Osteocyte (in vitro differentiated cells): ENCODE measurements around the gene JDP2. TPM values are rescaled to one million over a fixed set of nuclear protein-coding genes. Genes with fewer than 3 reads are reported as not detected.
A peak's percentile ranks its signal among the peaks of the same experiment; 100 is the strongest.

Experiments
- DNase-seq: peaks from one replicate; pipeline ENCODE4 v3.0.0; 2021; ENCODE audit warnings: mixed read lengths; ENCODE audit not compliant: unreplicated experiment; ENCODE audit errors: extremely low spot score
- H3K27ac Mint-ChIP-seq: one replicate; pipeline ENCODE4 v1.8.0; 2021; ENCODE audit warnings: mild to moderate bottlenecking, mixed read lengths; ENCODE audit not compliant: unreplicated experiment
- H3K27me3 Mint-ChIP-seq: one replicate; pipeline ENCODE4 v1.8.0; 2021; ENCODE audit warnings: mixed read lengths; ENCODE audit not compliant: unreplicated experiment
- H3K36me3 Mint-ChIP-seq: one replicate; pipeline ENCODE4 v1.8.0; 2021; ENCODE audit warnings: mixed read lengths; ENCODE audit not compliant: unreplicated experiment
- H3K4me1 Mint-ChIP-seq: one replicate; pipeline ENCODE4 v1.8.0; 2021; ENCODE audit warnings: mixed read lengths; ENCODE audit not compliant: unreplicated experiment
- H3K4me3 Mint-ChIP-seq: one replicate; pipeline ENCODE4 v1.8.0; 2021; ENCODE audit warnings: mild to moderate bottlenecking, moderate library complexity, mixed read lengths; ENCODE audit not compliant: unreplicated experiment
- H3K9me3 Mint-ChIP-seq: one replicate; pipeline ENCODE4 v1.8.0; 2021; ENCODE audit warnings: mixed read lengths; ENCODE audit not compliant: unreplicated experiment
- CTCF ChIP-seq: fragments of 200-600 bp; sonication (generic); IDR thresholded peaks from 2 replicates; pipeline ENCODE4 v1.5.0; 2021; ENCODE audit warnings: antibody characterized with exemption, mild to moderate bottlenecking, moderate library complexity
- total RNA-seq: library from RNA; stranded (reverse); gene quantifications from 2 replicates; pipeline ENCODE4 v1.2.1, GENCODE V29; 2021

The JDP2 gene
- total RNA-seq, 1 donor from 2014 or later: 57.1 TPM

GRCh38 chr14:75454963-75455546 lies 27.2 kb downstream of the JDP2 start:
- Mint-ChIP-seq H3K27ac (peak overlapping the region; percentile 98), H3K27me3 (no peaks in the 10 kb centered on the region), H3K36me3 (peaks cover 10% of the 10 kb centered on the region), H3K4me3 (no peak overlapping the region), H3K9me3 (no peaks in the 10 kb centered on the region), H3K4me1 (peaks cover 85% of the 10 kb centered on the region)
- DNase-seq: no peak
- no peak for TF ChIP-seq CTCF

- DNase-seq: no peak
- no peak for TF ChIP-seq CTCF
- Mint-ChIP-seq H3K9me3 (no peaks in the 10 kb centered on the region), H3K27ac (peak overlapping the region; percentile 98), H3K4me3 (no peak overlapping the region), H3K4me1 (peaks cover 74% of the 10 kb centered on the region), H3K27me3 (no peaks in the 10 kb centered on the region), H3K36me3 (peaks cover 16% of the 10 kb centered on the region)
Observed at GRCh38 chr14:75456069-75456996, 28.5 kb downstream of the JDP2 start.

GRCh38 chr14:75456997-75457335 lies 29.1 kb downstream of the JDP2 start:
- Mint-ChIP-seq H3K27me3 (no peaks in the 10 kb centered on the region), H3K27ac (peak overlapping the region; percentile 7), H3K36me3 (peaks cover 19% of the 10 kb centered on the region), H3K9me3 (no peaks in the 10 kb centered on the region), H3K4me1 (peaks cover 68% of the 10 kb centered on the region), H3K4me3 (no peak overlapping the region)
- TF ChIP-seq CTCF: no peak
- DNase-seq: no peak

- no peak overlapping the region for H3K4me3 Mint-ChIP-seq
- no peak for DNase-seq
- H3K27ac Mint-ChIP-seq: no peak overlapping the region
- H3K27me3 Mint-ChIP-seq: no peaks in the 10 kb centered on the region
- peaks cover 61% of the 10 kb centered on the region for H3K4me1 Mint-ChIP-seq
- no peaks in the 10 kb centered on the region for H3K9me3 Mint-ChIP-seq
- no peak for TF ChIP-seq CTCF
- H3K36me3 Mint-ChIP-seq: peaks cover 22% of the 10 kb centered on the region
Observed at GRCh38 chr14:75457648-75458165, 29.9 kb downstream of the JDP2 start.

- peaks cover 55% of the 10 kb centered on the region for H3K4me1 Mint-ChIP-seq
- no peak overlapping the region for H3K4me3 Mint-ChIP-seq
- H3K36me3 Mint-ChIP-seq: peaks cover 28% of the 10 kb centered on the region
- DNase-seq: no peak
- H3K27me3 Mint-ChIP-seq: no peaks in the 10 kb centered on the region
- no peaks in the 10 kb centered on the region for H3K9me3 Mint-ChIP-seq
- no peak overlapping the region for H3K27ac Mint-ChIP-seq
- TF ChIP-seq CTCF: no peak
Observed at GRCh38 chr14:75458305-75458704, 30.5 kb downstream of the JDP2 start.
